ENCODE results near the gene PDLIM7. TPM values are rescaled to one million over a fixed set of nuclear protein-coding genes. Genes with fewer than 3 reads are reported as not detected.
A peak's percentile ranks its signal among the peaks of the same experiment; 100 is the strongest.

The PDLIM7 gene
- total and polyA plus RNA-seq, 7 experiments from 2014 or later, result 2.7 to 63.2 (median 4.7) TPM

- Mint-ChIP-seq H3K27me3 (peaks cover 0 to 2% (median 0%) of the 10 kb centered on the region in 5 donors), H3K36me3 (peaks cover 16 to 41% (median 23%) of the 10 kb centered on the region in 5 donors), H3K9me3 (peaks cover 0 to 2% (median 0%) of the 10 kb centered on the region in 11 donors), H3K27ac (no peak overlapping the region), H3K4me3 (peak overlapping the region in 1 of 10 donors; percentile 42), H3K4me1 (peaks cover 26 to 44% (median 33%) of the 10 kb centered on the region in 7 donors)
- ATAC-seq, result no peak
- H3K36me3 ChIP-seq (ENCODE audit: control insufficient read depth in 2 of 3, insufficient read depth in 3 of 3, low read length in 3 of 3), result peaks cover 0 to 56% (median 10%) of the 10 kb centered on the region in 3 experiments
- no peak for DNase-seq
- H3K4me3 ChIP-seq (ENCODE audit: low read length), result no peak overlapping the region
- no peak overlapping the region for H3K27ac ChIP-seq (ENCODE audit: low read depth, low read length)
- ChIA-PET CTCF (no interaction called here), POLR2A (no interaction called here)
- intact Hi-C loops (cut with micrococcal nuclease), result no loop called here
- no peaks in the 10 kb centered on the region for H3K9me3 ChIP-seq (ENCODE audit: control insufficient read depth in 2 of 3, low read length in 3 of 3)
- peaks cover 8 to 9% of the 10 kb centered on the region in 2 donors for H3K4me1 ChIP-seq (ENCODE audit: control insufficient read depth in 2 of 2, insufficient read depth in 2 of 2, low read length in 2 of 2)
- H3K27me3 ChIP-seq (ENCODE audit: control insufficient read depth in 2 of 2, insufficient read depth in 2 of 2, low read length in 2 of 2), result no peaks in the 10 kb centered on the region
Measured at GRCh38 chr5:177512736-177513380, 15.5 kb upstream of the PDLIM7 start.

GRCh38 chr5:177511796-177512675, 14.6 kb upstream of the PDLIM7 start:
- no peaks in the 10 kb centered on the region for H3K9me3 ChIP-seq (ENCODE audit: control insufficient read depth in 2 of 3, low read length in 3 of 3)
- DNase-seq, result no peak
- H3K4me3 ChIP-seq (ENCODE audit: low read length), result no peak overlapping the region
- H3K27ac Mint-ChIP-seq, result no peak overlapping the region
- H3K4me3 Mint-ChIP-seq, result no peak overlapping the region
- intact Hi-C loops (cut with micrococcal nuclease), result no loop called here
- H3K27me3 ChIP-seq (ENCODE audit: control insufficient read depth in 2 of 2, insufficient read depth in 2 of 2, low read length in 2 of 2), result no peaks in the 10 kb centered on the region
- no peak for ATAC-seq
- peaks cover 16 to 41% (median 23%) of the 10 kb centered on the region in 5 donors for H3K36me3 Mint-ChIP-seq
- ChIA-PET CTCF (interaction anchor here (0.6 to 1.3 kb wide), 2 partner anchors 10 to 121 kb away, joined by 3 to 5 read pairs; no protein-coding TSS in a partner anchor), POLR2A (no interaction called here)
- H3K27ac ChIP-seq (ENCODE audit: low read depth, low read length), result no peak overlapping the region
- H3K4me1 Mint-ChIP-seq, result peaks cover 21 to 45% (median 30%) of the 10 kb centered on the region in 7 donors
- peaks cover 0 to 56% (median 10%) of the 10 kb centered on the region in 3 experiments for H3K36me3 ChIP-seq (ENCODE audit: control insufficient read depth in 2 of 3, insufficient read depth in 3 of 3, low read length in 3 of 3)
- H3K27me3 Mint-ChIP-seq, result peaks cover 0 to 2% (median 0%) of the 10 kb centered on the region in 5 donors
- H3K9me3 Mint-ChIP-seq, result peaks cover 0 to 2% (median 0%) of the 10 kb centered on the region in 11 donors
- H3K4me1 ChIP-seq (ENCODE audit: control insufficient read depth in 2 of 2, insufficient read depth in 2 of 2, low read length in 2 of 2), result peaks cover 8 to 9% of the 10 kb centered on the region in 2 donors

DNA sequence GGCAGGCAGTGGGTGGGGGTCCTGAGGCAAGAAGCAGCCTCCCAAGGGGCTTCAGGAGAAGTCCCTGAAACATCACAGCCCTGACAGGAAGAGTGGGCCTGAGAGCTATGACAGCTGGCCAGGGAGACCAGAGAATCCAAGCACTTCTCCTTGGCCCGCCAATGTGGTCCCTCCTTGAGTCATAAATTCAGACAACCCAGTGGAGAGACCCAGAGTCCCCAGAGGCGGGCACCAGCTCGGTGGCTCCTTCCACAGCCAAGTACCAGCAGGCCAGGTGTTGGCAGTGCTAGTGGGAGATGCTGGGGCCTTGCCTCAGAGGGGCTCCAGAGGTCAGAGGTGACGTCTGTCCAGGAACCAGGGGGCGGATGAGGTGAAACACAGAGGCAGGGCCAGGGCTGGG, 13.8 kb upstream of the PDLIM7 start:
- Mint-ChIP-seq H3K4me3 (no peak overlapping the region), H3K9me3 (peaks cover 0 to 2% (median 0%) of the 10 kb centered on the region in 11 donors), H3K36me3 (peaks cover 11 to 41% (median 19%) of the 10 kb centered on the region in 5 donors), H3K27me3 (no peaks in the 10 kb centered on the region), H3K27ac (peak overlapping the region in 2 of 9 donors; percentile 22 to 62), H3K4me1 (peaks cover 15 to 42% (median 24%) of the 10 kb centered on the region in 7 donors)
- Histone ChIP-seq H3K27me3 (ENCODE audit: control insufficient read depth in 2 of 2, insufficient read depth in 2 of 2, low read length in 2 of 2) (no peaks in the 10 kb centered on the region), H3K4me3 (ENCODE audit: low read length) (no peak overlapping the region), H3K27ac (ENCODE audit: low read depth, low read length) (no peak overlapping the region), H3K9me3 (ENCODE audit: control insufficient read depth in 2 of 3, low read length in 3 of 3) (no peaks in the 10 kb centered on the region), H3K36me3 (ENCODE audit: control insufficient read depth in 2 of 3, insufficient read depth in 3 of 3, low read length in 3 of 3) (peaks cover 0 to 51% (median 10%) of the 10 kb centered on the region in 3 experiments), H3K4me1 (ENCODE audit: control insufficient read depth in 2 of 2, insufficient read depth in 2 of 2, low read length in 2 of 2) (peaks cover 7 to 8% of the 10 kb centered on the region in 2 donors)
- DNase-seq (no peak), ATAC-seq (no peak)
- CTCF ChIA-PET, result interaction anchor here (1.3 kb wide), 1 partner anchor 9 kb away, joined by 5 read pairs; no protein-coding TSS in a partner anchor
- intact Hi-C loops (cut with micrococcal nuclease), result no loop called here
- POLR2A ChIA-PET, result no interaction called here

- peaks cover 0 to 50% (median 10%) of the 10 kb centered on the region in 3 experiments for H3K36me3 ChIP-seq (ENCODE audit: control insufficient read depth in 2 of 3, insufficient read depth in 3 of 3, low read length in 3 of 3)
- Mint-ChIP-seq H3K27me3 (no peaks in the 10 kb centered on the region), H3K27ac (no peak overlapping the region), H3K4me1 (peaks cover 9 to 36% (median 18%) of the 10 kb centered on the region in 7 donors), H3K36me3 (peaks cover 11 to 36% (median 17%) of the 10 kb centered on the region in 5 donors), H3K9me3 (peaks cover 0 to 2% (median 0%) of the 10 kb centered on the region in 11 donors), H3K4me3 (no peak overlapping the region)
- intact Hi-C loops (cut with micrococcal nuclease), result no loop called here
- no peak overlapping the region for H3K4me3 ChIP-seq (ENCODE audit: low read length)
- ATAC-seq (peak; percentile 79), DNase-seq (no peak)
- no peak overlapping the region for H3K27ac ChIP-seq (ENCODE audit: low read depth, low read length)
- H3K27me3 ChIP-seq (ENCODE audit: control insufficient read depth in 2 of 2, insufficient read depth in 2 of 2, low read length in 2 of 2), result no peaks in the 10 kb centered on the region
- POLR2A ChIA-PET, result no interaction called here
- H3K4me1 ChIP-seq (ENCODE audit: control insufficient read depth in 2 of 2, insufficient read depth in 2 of 2, low read length in 2 of 2), result peaks cover 1 to 2% of the 10 kb centered on the region in 2 donors
- CTCF ChIA-PET, result interaction anchor here (1.3 kb wide), 1 partner anchor 9 kb away, joined by 5 read pairs; no protein-coding TSS in a partner anchor
- no peaks in the 10 kb centered on the region for H3K9me3 ChIP-seq (ENCODE audit: control insufficient read depth in 2 of 3, low read length in 3 of 3)
Measured at GRCh38 chr5:177510567-177511053, 13.2 kb upstream of the PDLIM7 start.

- peaks cover 8 to 31% (median 14%) of the 10 kb centered on the region in 5 donors for H3K36me3 Mint-ChIP-seq
- peak overlapping the region in 2 of 9 donors; percentile 14 to 24 for H3K27ac Mint-ChIP-seq
- peaks cover 0 to under 1% (median 0%) of the 10 kb centered on the region in 11 donors for H3K9me3 Mint-ChIP-seq
- no peaks in the 10 kb centered on the region for H3K4me1 ChIP-seq (ENCODE audit: control insufficient read depth in 2 of 2, insufficient read depth in 2 of 2, low read length in 2 of 2)
- H3K27me3 Mint-ChIP-seq, result no peaks in the 10 kb centered on the region
- no peaks in the 10 kb centered on the region for H3K27me3 ChIP-seq (ENCODE audit: control insufficient read depth in 2 of 2, insufficient read depth in 2 of 2, low read length in 2 of 2)
- no peak overlapping the region for H3K27ac ChIP-seq (ENCODE audit: low read depth, low read length)
- ChIA-PET CTCF (no interaction called here), POLR2A (no interaction called here)
- intact Hi-C loops (cut with micrococcal nuclease), result no loop called here
- H3K4me3 Mint-ChIP-seq, result peak overlapping the region in 4 of 10 donors; percentile 12 to 72 (median 29)
- peaks cover 0 to 45% (median 10%) of the 10 kb centered on the region in 3 experiments for H3K36me3 ChIP-seq (ENCODE audit: control insufficient read depth in 2 of 3, insufficient read depth in 3 of 3, low read length in 3 of 3)
- H3K4me1 Mint-ChIP-seq, result peaks cover 4 to 31% (median 13%) of the 10 kb centered on the region in 7 donors
- H3K4me3 ChIP-seq (ENCODE audit: low read length), result no peak overlapping the region
- DNase-seq (no peak), ATAC-seq (peak; percentile 16)
- no peaks in the 10 kb centered on the region for H3K9me3 ChIP-seq (ENCODE audit: control insufficient read depth in 2 of 3, low read length in 3 of 3)
Measured at GRCh38 chr5:177509991-177510566, 12.7 kb upstream of the PDLIM7 start.

DNA sequence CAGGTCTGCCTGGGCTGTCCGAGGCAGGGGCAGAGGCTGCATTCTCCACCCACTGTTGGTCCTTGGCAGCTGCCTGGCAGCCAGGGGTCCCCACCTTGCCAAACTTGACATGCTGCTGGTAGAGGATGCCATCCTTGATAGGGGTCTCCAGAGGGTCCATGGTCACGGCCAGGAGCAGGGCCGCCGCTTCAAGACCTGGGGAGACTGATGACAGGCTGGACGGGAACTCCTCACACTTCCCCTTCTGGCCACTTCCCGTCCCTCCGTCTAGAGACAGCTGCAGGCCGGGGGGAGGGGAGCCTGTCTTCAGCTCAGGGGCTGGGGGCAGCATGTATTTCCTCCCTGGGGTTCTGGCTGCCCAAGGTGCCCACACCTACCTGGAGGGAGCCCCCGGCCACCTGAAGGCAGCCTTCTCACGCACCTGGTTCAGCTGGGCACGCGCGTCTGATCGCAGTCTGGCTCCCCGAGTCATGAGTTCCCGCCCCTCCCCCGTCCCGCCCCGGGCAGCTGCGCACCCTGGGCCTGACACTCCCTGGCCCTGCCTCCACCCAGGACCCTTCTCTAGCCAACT, 12.1 kb upstream of the PDLIM7 start, which contains the start of gene DOK3:
TSS of gene DOK3 (minus strand) at position 446 of the 571 bp plus-strand sequence. CDS start at position 160, 286 bp downstream.
- CTCF ChIA-PET, result interaction anchor here (1.0 kb wide), 1 partner anchor 8 kb away, joined by 4 read pairs; no protein-coding TSS in a partner anchor
- no peaks in the 10 kb centered on the region for H3K4me1 ChIP-seq (ENCODE audit: control insufficient read depth in 2 of 2, insufficient read depth in 2 of 2, low read length in 2 of 2)
- POLR2A ChIA-PET, result no interaction called here
- Mint-ChIP-seq H3K4me3 (peak within 1 kb of the TSS in 4 of 10 donors; percentile 12 to 72 (median 29)), H3K27ac (peak within 1 kb of the TSS in 3 of 9 donors; percentile 14 to 43 (median 24)), H3K27me3 (no peaks in the 10 kb centered on the region), H3K4me1 (peaks cover 4 to 31% (median 8%) of the 10 kb centered on the region in 7 donors), H3K36me3 (peaks cover 7 to 26% (median 14%) of the 10 kb centered on the region in 5 donors), H3K9me3 (no peaks in the 10 kb centered on the region)
- no peaks in the 10 kb centered on the region for H3K9me3 ChIP-seq (ENCODE audit: control insufficient read depth in 2 of 3, low read length in 3 of 3)
- H3K27ac ChIP-seq (ENCODE audit: low read depth, low read length), result no peak within 1 kb of the TSS
- DNase-seq, result no peak
- peaks cover 0 to 39% (median 10%) of the 10 kb centered on the region in 3 experiments for H3K36me3 ChIP-seq (ENCODE audit: control insufficient read depth in 2 of 3, insufficient read depth in 3 of 3, low read length in 3 of 3)
- peak; percentile 52 for ATAC-seq
- intact Hi-C loops (cut with micrococcal nuclease), result no loop called here
- H3K4me3 ChIP-seq (ENCODE audit: low read length), result no peak within 1 kb of the TSS
- no peaks in the 10 kb centered on the region for H3K27me3 ChIP-seq (ENCODE audit: control insufficient read depth in 2 of 2, insufficient read depth in 2 of 2, low read length in 2 of 2)
